Measurements from ENCODE around the gene BTNL2.

DNA sequence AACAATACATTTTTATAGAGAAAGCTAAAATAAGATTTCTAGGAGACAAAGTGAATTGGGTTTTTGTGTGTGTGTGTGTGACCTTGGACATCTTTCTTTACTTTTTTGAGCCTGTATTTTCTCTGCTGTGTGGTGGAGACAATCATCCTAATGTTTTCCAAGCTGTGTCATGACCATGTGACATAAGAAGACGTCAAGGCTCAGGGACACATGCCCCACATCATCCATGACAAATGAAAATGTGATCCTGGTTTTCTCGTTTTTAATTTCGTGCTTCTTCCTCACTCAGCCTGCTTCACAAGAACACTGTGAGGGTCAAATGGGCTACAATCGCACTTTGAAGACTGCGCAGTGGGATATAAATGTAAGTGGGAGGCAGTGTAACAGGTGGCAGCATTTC is 3.9 kb upstream of the BTNL2 start:
- TF ChIP-seq, protein P1, sequence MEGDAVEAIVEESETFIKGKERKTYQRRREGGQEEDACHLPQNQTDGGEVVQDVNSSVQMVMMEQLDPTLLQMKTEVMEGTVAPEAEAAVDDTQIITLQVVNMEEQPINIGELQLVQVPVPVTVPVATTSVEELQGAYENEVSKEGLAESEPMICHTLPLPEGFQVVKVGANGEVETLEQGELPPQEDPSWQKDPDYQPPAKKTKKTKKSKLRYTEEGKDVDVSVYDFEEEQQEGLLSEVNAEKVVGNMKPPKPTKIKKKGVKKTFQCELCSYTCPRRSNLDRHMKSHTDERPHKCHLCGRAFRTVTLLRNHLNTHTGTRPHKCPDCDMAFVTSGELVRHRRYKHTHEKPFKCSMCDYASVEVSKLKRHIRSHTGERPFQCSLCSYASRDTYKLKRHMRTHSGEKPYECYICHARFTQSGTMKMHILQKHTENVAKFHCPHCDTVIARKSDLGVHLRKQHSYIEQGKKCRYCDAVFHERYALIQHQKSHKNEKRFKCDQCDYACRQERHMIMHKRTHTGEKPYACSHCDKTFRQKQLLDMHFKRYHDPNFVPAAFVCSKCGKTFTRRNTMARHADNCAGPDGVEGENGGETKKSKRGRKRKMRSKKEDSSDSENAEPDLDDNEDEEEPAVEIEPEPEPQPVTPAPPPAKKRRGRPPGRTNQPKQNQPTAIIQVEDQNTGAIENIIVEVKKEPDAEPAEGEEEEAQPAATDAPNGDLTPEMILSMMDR (conservative IDR thresholded peaks at IDR 0.05): no peak
- no peak for TF ChIP-seq ZFX (IDR thresholded peaks at IDR 0.05)

All from C4-2B (cell line).